Right ventricle myocardium superior (tissue), 1 donor: ENCODE measurements around the gene PHETA1. TPM values are rescaled to one million over a fixed set of nuclear protein-coding genes. Genes with fewer than 3 reads are reported as not detected.
"Not testable (repeated sequence)": the region's sequence is repeated elsewhere in the genome, so short reads cannot be mapped to it uniquely, and the experiment has no call there.

ENCODE experiments used
- ATAC-seq: fragments of 200-7000 bp; cut with Tn5 transposase; one replicate; pipeline ENCODE4 v1.9.1; 2020; ENCODE audit warnings: mild to moderate bottlenecking; ENCODE audit not compliant: poor library complexity
- DNase-seq: peaks from one replicate; pipeline ENCODE4 v3.0.0-alpha.2; 2020
- intact Hi-C: fragments of 100-400 bp; cut with DNase I; formaldehyde crosslinking; loops from one replicate; pipeline ENCODE4 v1.11.2; 2022
- total RNA-seq: library from RNA; stranded (reverse); fragmentation: NEBNext Ultra II Directional; extraction: Animal tissue kit (Norgen Biotek cat#: 25700); gene quantifications from one replicate; pipeline ENCODE4 v1.2.1, GENCODE V29; 2021
- donor health status: DM: no; HTN: yes; CAD: no; lungs with severe emphysema.

Gene PHETA1
- total RNA-seq, 1 donor from 2014 or later = 35.1 TPM

GRCh38 chr12:111406474-111407376, 37.8 kb upstream of the PHETA1 start:
- ATAC-seq = no peak

GRCh38 chr12:111405859-111406473, 37.1 kb upstream of the PHETA1 start, which contains the start of gene SH2B3:
Gene SH2B3 (plus strand): TSS chr12:111405923. CDS start chr12:111418146, 12,223 bp downstream.
- DNase-seq = no peak
- intact Hi-C loops = no loop called here
- no peak for ATAC-seq

More at GRCh38 chr12:111406474-111407376, 37.8 kb upstream of the PHETA1 start:
- DNase-seq = peak; percentile 50
- intact Hi-C loops = no loop called here

GRCh38 chr12:111405149-111405858, 36.4 kb upstream of the PHETA1 start:
- intact Hi-C loops = no loop called here
- peak; percentile 88 for ATAC-seq
- peak; percentile 96 for DNase-seq

GRCh38 chr12:111404362-111405148, 35.7 kb upstream of the PHETA1 start:
- no peak for DNase-seq
- no peak for ATAC-seq
- intact Hi-C loops = no loop called here

- intact Hi-C loops, DNase-seq, ATAC-seq: not testable (repeated sequence)
These were observed 33.6 kb upstream of the PHETA1 start for GRCh38 chr12:111402490-111402824.

- no peak for DNase-seq
- no peak for ATAC-seq
- intact Hi-C loops = no loop called here
These were observed 32.3 kb upstream of the PHETA1 start for GRCh38 chr12:111401167-111401605.

GRCh38 chr12:111399741-111400404, 31.0 kb upstream of the PHETA1 start:
- ATAC-seq, DNase-seq, intact Hi-C loops: not testable (repeated sequence)

- intact Hi-C loops = no loop called here
- ATAC-seq (no peak), DNase-seq (no peak)
These were observed 29.6 kb upstream of the PHETA1 start for GRCh38 chr12:111398530-111398929.

GRCh38 chr12:111396726-111397445, 28.0 kb upstream of the PHETA1 start:
- intact Hi-C loops = loop anchor here (2.0 kb wide), 2 partner anchors 54 to 132 kb away; no protein-coding TSS in a partner anchor
- DNase-seq (peak; percentile 92), ATAC-seq (peak; percentile 93)

GRCh38 chr12:111396271-111396670, 27.4 kb upstream of the PHETA1 start:
- intact Hi-C loops = loop anchor here (2.0 kb wide), 2 partner anchors 55 to 133 kb away; no protein-coding TSS in a partner anchor
- DNase-seq, ATAC-seq: not testable (repeated sequence)

GRCh38 chr12:111395336-111396187, 26.7 kb upstream of the PHETA1 start:
- intact Hi-C loops = loop anchor here (2.0 kb wide), 2 partner anchors 55 to 133 kb away; no protein-coding TSS in a partner anchor
- DNase-seq (no peak), ATAC-seq (no peak)

GRCh38 chr12:111394480-111394879, 25.6 kb upstream of the PHETA1 start:
- DNase-seq = no peak
- intact Hi-C loops = no loop called here
- ATAC-seq = no peak

GRCh38 chr12:111393700-111394300, 24.9 kb upstream of the PHETA1 start:
- DNase-seq (peak; percentile 74), ATAC-seq (peak; percentile 34)
- intact Hi-C loops = no loop called here

GRCh38 chr12:111390910-111391309, 22.0 kb upstream of the PHETA1 start:
- ATAC-seq (no peak), DNase-seq (no peak)
- intact Hi-C loops = no loop called here

- intact Hi-C loops = no loop called here
- no peak for ATAC-seq
- DNase-seq = no peak
These were observed 20.7 kb upstream of the PHETA1 start for GRCh38 chr12:111389635-111390034.
